ENCODE data around the gene MRTFA. TPM values are rescaled to one million over a fixed set of nuclear protein-coding genes. Genes with fewer than 3 reads are reported as not detected.

The MRTFA gene
- polyA plus RNA-seq, 5 donors, result 15.6 to 29.7 (median 21.0) TPM

- no peak for DNase-seq
Observed at GRCh38 chr22:40414311-40414710, 222.2 kb downstream of the MRTFA start.

GRCh38 chr22:40413873-40414272, 222.6 kb downstream of the MRTFA start:
- no peak for DNase-seq

GRCh38 chr22:40412441-40412840, 224.1 kb downstream of the MRTFA start:
- DNase-seq, result no peak

- DNase-seq, result no peak
Observed at GRCh38 chr22:40411506-40411861, 225.0 kb downstream of the MRTFA start.

- DNase-seq, result no peak
Observed at GRCh38 chr22:40410731-40411505, 225.6 kb downstream of the MRTFA start.

GRCh38 chr22:40410272-40410671, 226.2 kb downstream of the MRTFA start:
- no peak for DNase-seq

- no peak for DNase-seq
Observed at GRCh38 chr22:40409613-40410113, 226.9 kb downstream of the MRTFA start.

GRCh38 chr22:40408718-40409612, 227.6 kb downstream of the MRTFA start:
- no peak for DNase-seq

- DNase-seq, result no peak
Observed at GRCh38 chr22:40407831-40408717, 228.4 kb downstream of the MRTFA start.

GRCh38 chr22:40407021-40407761, 229.3 kb downstream of the MRTFA start:
- DNase-seq, result no peak

- DNase-seq, result no peak
Observed at GRCh38 chr22:40406063-40406890, 230.2 kb downstream of the MRTFA start.

GRCh38 chr22:40405178-40406062, 231.1 kb downstream of the MRTFA start:
- no peak for DNase-seq

GRCh38 chr22:40404251-40405177, 232.0 kb downstream of the MRTFA start:
- DNase-seq, result no peak

GRCh38 chr22:40403651-40404050, 232.9 kb downstream of the MRTFA start:
- DNase-seq, result no peak

- no peak for DNase-seq
Observed at GRCh38 chr22:40403141-40403540, 233.4 kb downstream of the MRTFA start.

GRCh38 chr22:40401981-40402406, 234.5 kb downstream of the MRTFA start:
- DNase-seq, result no peak

GRCh38 chr22:40401532-40401931, 235.0 kb downstream of the MRTFA start:
- no peak for DNase-seq

- DNase-seq, result no peak
Observed at GRCh38 chr22:40400159-40400558, 236.4 kb downstream of the MRTFA start.
